GM19240 (cell line): ENCODE measurements around the gene GDPD3.
A peak's percentile ranks its signal among the peaks of the same experiment; 100 is the strongest.
"Not testable (repeated sequence)": the region's sequence is repeated elsewhere in the genome, so short reads cannot be mapped to it uniquely, and the experiment has no call there.

Experiments used
- DNase-seq: peaks from one replicate; pipeline ENCODE4 v3.0.0; 2011; ENCODE audit warnings: low spot score; ENCODE audit not compliant: insufficient read length

GDPD3 gene

GRCh38 chr16:30113031-30113710, at the start of gene GDPD3:
TSS of gene GDPD3 (minus strand) at chr16:30113537. CDS start at chr16:30113478, 59 bp downstream.
- no peak for DNase-seq

GRCh38 chr16:30157214-30157613, 43.9 kb upstream of the GDPD3 start:
- no peak for DNase-seq

GRCh38 chr16:30155188-30155587, 41.9 kb upstream of the GDPD3 start:
- no peak for DNase-seq

GRCh38 chr16:30152517-30152916, 39.2 kb upstream of the GDPD3 start:
- no peak for DNase-seq

GRCh38 chr16:30151091-30151490, 37.8 kb upstream of the GDPD3 start:
- DNase-seq, result no peak

- no peak for DNase-seq
Measured at GRCh38 chr16:30149250-30149930, 36.1 kb upstream of the GDPD3 start.

GRCh38 chr16:30147843-30148510, 34.6 kb upstream of the GDPD3 start:
- no peak for DNase-seq

- DNase-seq, result no peak
Measured at GRCh38 chr16:30145657-30146056, 32.3 kb upstream of the GDPD3 start.

- DNase-seq, result no peak
Measured at GRCh38 chr16:30144917-30145316, 31.6 kb upstream of the GDPD3 start.

GRCh38 chr16:30144017-30144416, 30.7 kb upstream of the GDPD3 start:
- DNase-seq, result no peak

GRCh38 chr16:30143347-30143702, 30.0 kb upstream of the GDPD3 start:
- no peak for DNase-seq

- peak; percentile 43 for DNase-seq
Measured at GRCh38 chr16:30142672-30143346, 29.5 kb upstream of the GDPD3 start.

- no peak for DNase-seq
Measured at GRCh38 chr16:30141750-30142149, 28.4 kb upstream of the GDPD3 start.

- DNase-seq, result no peak
Measured at GRCh38 chr16:30139583-30140481, 26.5 kb upstream of the GDPD3 start.

- DNase-seq, result no peak
Measured at GRCh38 chr16:30137897-30138296, 24.6 kb upstream of the GDPD3 start.

GRCh38 chr16:30136971-30137605, 23.8 kb upstream of the GDPD3 start:
- no peak for DNase-seq

- DNase-seq, result no peak
Measured at GRCh38 chr16:30132591-30132990, 19.3 kb upstream of the GDPD3 start.

- no peak for DNase-seq
Measured at GRCh38 chr16:30131869-30132475, 18.6 kb upstream of the GDPD3 start.

- no peak for DNase-seq
Measured at GRCh38 chr16:30127993-30128392, 14.7 kb upstream of the GDPD3 start.

GRCh38 chr16:30125690-30126089, 12.4 kb upstream of the GDPD3 start:
- not testable (repeated sequence) for DNase-seq
